ENCODE results near the gene RABGAP1L. TPM values are rescaled to one million over a fixed set of nuclear protein-coding genes. Genes with fewer than 3 reads are reported as not detected.

Gene RABGAP1L
- total RNA-seq, 4 donors from 2014 or later: 39.3 to 101 (median 63.7) TPM

DNA sequence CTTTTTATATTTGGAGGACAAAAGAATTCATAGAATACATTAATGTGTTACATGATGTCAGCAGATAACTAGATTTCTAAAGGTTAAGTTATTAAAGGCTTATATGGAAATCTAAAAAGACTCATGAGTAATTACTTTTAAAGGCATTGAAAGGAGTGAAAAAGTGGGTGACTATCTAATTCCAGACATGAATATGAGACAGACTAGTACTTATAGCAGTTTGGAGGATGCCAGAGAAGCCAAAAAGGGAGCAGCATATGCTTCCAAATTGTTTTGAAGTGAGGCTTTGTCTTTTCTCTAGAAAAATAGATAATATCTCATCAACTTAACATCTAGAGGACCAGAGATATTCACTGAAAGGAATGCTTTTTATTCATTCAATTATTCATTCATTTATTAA lies 564.9 kb downstream of the RABGAP1L start:
- intact Hi-C loops (cut with DNase I): no loop called here
- H3K4me3 ChIP-seq: no peak overlapping the region
- H3K4me1 ChIP-seq: no peaks in the 10 kb centered on the region
- H3K27me3 ChIP-seq: no peaks in the 10 kb centered on the region
- H3K9me3 ChIP-seq: no peaks in the 10 kb centered on the region
- H3K27ac ChIP-seq (replicated peaks in 1 of 4): no peak overlapping the region
- no peaks in the 10 kb centered on the region for H3K36me3 ChIP-seq
- DNase-seq (ENCODE audit: extremely low spot score): no peak
- TF ChIP-seq EP300 (IDR thresholded peaks at IDR 0.05) (no peak), POLR2AphosphoS5 (IDR thresholded peaks at IDR 0.05) (no peak), POLR2A (IDR thresholded peaks at IDR 0.05; ENCODE audit: low read depth) (no peak)
- TF ChIP-seq, protein P1, sequence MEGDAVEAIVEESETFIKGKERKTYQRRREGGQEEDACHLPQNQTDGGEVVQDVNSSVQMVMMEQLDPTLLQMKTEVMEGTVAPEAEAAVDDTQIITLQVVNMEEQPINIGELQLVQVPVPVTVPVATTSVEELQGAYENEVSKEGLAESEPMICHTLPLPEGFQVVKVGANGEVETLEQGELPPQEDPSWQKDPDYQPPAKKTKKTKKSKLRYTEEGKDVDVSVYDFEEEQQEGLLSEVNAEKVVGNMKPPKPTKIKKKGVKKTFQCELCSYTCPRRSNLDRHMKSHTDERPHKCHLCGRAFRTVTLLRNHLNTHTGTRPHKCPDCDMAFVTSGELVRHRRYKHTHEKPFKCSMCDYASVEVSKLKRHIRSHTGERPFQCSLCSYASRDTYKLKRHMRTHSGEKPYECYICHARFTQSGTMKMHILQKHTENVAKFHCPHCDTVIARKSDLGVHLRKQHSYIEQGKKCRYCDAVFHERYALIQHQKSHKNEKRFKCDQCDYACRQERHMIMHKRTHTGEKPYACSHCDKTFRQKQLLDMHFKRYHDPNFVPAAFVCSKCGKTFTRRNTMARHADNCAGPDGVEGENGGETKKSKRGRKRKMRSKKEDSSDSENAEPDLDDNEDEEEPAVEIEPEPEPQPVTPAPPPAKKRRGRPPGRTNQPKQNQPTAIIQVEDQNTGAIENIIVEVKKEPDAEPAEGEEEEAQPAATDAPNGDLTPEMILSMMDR (IDR thresholded peaks at IDR 0.05): no peak

DNA sequence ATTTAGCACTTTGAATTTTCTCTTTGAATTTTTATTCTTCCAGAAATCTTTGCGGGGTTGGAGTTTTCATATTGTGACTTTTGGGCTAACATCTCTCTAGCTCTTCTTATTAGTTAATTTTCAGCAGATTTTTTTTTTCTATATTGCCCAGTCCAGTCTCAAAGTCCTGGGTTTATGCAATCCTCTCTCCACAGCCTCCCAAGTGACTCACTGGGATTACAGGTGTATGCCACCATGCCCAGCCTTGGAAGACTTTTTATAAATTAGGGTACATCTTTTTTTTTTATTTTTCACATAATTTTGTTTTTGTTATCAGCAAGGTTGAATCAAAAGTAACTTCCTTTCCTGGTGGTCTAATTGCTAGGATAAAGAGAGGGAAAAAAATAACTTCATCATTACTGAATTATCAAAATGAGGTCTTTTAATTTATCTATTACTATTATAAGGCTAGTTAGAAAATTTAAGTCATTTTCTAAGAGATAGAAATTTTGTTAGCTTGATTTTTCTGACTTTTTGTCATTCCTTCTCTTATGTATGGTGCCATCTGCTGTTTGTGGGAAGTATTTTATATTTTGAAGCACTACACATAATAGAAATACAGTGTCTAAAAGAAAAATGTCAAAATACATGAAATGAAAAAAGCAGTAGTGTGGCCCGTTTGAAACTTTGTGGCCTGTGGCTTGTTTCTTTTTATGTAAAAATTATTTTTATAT lies 567.0 kb downstream of the RABGAP1L start:
- TF ChIP-seq, protein P1 (IDR thresholded peaks at IDR 0.05): peak; percentile 13 to 48 (median 43)
- no peak for TF ChIP-seq EP300 (IDR thresholded peaks at IDR 0.05)
- Histone ChIP-seq H3K27me3 (no peaks in the 10 kb centered on the region), H3K36me3 (no peaks in the 10 kb centered on the region), H3K27ac (replicated peaks in 1 of 4) (no peak overlapping the region), H3K4me1 (no peaks in the 10 kb centered on the region), H3K4me3 (no peak overlapping the region), H3K9me3 (no peaks in the 10 kb centered on the region)
- intact Hi-C loops (cut with DNase I): no loop called here
- 61% methylated on average over 2 of the region's 2 CpGs for WGBS
- DNase-seq (ENCODE audit: extremely low spot score): no peak

DNA sequence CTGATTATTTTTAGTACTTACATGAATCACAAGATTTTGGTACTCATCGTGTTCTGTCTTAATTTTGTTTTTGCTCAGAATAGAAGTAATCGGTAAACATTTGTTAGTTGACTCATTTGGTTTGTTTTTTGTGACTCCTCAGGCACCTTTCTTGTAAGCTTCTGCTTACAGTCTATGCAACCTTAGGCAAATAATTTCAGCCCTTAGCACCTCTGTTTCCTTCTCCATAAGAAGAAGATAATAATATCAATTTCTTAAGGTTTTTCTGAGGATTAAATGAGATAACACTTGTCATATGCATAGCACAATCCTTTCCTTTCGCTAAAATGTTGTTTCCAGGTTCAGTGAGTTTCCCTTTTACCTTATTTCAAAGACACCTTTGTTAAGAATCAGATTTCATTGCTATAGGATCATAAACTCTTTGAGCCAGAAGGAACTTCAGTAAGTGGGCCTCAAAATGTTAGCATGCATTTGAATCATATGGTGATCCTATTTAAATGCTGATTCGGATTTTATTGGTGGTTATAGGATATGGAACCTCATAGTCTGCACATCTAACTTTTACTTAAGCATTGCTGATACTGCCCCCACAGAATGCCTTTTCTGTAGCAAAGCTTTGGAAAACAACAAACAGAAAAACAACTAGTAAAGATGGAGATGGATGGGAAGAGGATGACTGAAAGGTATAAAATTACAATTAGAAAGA lies 567.7 kb downstream of the RABGAP1L start:
- Histone ChIP-seq H3K36me3 (no peaks in the 10 kb centered on the region), H3K4me1 (no peaks in the 10 kb centered on the region), H3K9me3 (no peaks in the 10 kb centered on the region), H3K27me3 (no peaks in the 10 kb centered on the region), H3K27ac (replicated peaks in 1 of 4) (no peak overlapping the region), H3K4me3 (no peak overlapping the region)
- 80% methylated on average over 4 of the region's 4 CpGs for WGBS
- intact Hi-C loops (cut with DNase I): no loop called here
- TF ChIP-seq, protein P1 (IDR thresholded peaks at IDR 0.05): no peak
- no peak for TF ChIP-seq POLR2AphosphoS5 (IDR thresholded peaks at IDR 0.05)
- no peak for TF ChIP-seq EP300 (IDR thresholded peaks at IDR 0.05)
- no peak for TF ChIP-seq POLR2A (IDR thresholded peaks at IDR 0.05; ENCODE audit: low read depth)
- no peak for DNase-seq (ENCODE audit: extremely low spot score)

DNA sequence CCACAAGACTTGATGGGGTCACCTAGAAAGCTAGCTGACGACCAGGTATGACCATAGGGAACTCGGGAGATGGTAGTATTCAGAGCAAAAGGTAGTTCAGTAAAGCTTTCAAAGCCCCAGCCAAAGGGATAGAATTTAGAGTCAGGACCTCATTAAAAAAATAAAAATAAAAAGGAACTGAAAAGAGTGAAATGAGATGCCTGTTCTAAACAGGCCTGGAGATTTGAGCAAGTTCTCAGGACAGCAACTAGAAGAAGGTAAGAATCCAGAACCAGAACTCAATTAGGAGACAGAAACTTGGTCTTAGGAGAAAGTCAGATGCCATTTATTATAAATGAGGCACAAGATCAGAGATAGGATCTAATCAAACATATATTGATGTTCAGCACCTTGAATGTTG lies 575.0 kb downstream of the RABGAP1L start:
- Histone ChIP-seq H3K4me1 (no peaks in the 10 kb centered on the region), H3K27me3 (no peaks in the 10 kb centered on the region), H3K27ac (replicated peaks in 1 of 4) (no peak overlapping the region), H3K36me3 (no peaks in the 10 kb centered on the region), H3K4me3 (no peak overlapping the region), H3K9me3 (peaks cover 0 to 6% (median 0%) of the 10 kb centered on the region in 4 donors)
- intact Hi-C loops (cut with DNase I): no loop called here
- DNase-seq (ENCODE audit: extremely low spot score): no peak
- WGBS: 94% methylated on average over 2 of the region's 2 CpGs
- TF ChIP-seq, protein P1 (IDR thresholded peaks at IDR 0.05): no peak
- TF ChIP-seq POLR2A (IDR thresholded peaks at IDR 0.05; ENCODE audit: low read depth) (no peak), EP300 (IDR thresholded peaks at IDR 0.05) (no peak), POLR2AphosphoS5 (IDR thresholded peaks at IDR 0.05) (no peak)
